SJSA1 (cell line): ENCODE measurements around the gene STEAP2. TPM values are rescaled to one million over a fixed set of nuclear protein-coding genes. Genes with fewer than 3 reads are reported as not detected.

ENCODE experiments used
- DNase-seq, 2 experiments: peaks; one replicate each; pipeline ENCODE4 v3.0.0-alpha.2; 2015 to 2020; ENCODE audit warnings: low spot score in 2 of 2, low read depth in 1 of 2
- H3K27ac ChIP-seq: fragments of 250-450 bp; sonication (Bioruptor Pico); 2 replicates; pipeline ENCODE4 v1.5.1; 2020; ENCODE audit warnings: mild to moderate bottlenecking, moderate library complexity
- H3K27me3 ChIP-seq: fragments of 250-450 bp; sonication (Bioruptor Pico); replicated peaks from 2 replicates; pipeline ENCODE4 v1.5.1; 2020; ENCODE audit warnings: mild to moderate bottlenecking, moderate library complexity
- H3K36me3 ChIP-seq: fragments of 250-450 bp; sonication (Bioruptor Pico); 2 replicates; pipeline ENCODE4 v1.5.1; 2020; ENCODE audit warnings: mild to moderate bottlenecking
- H3K4me1 ChIP-seq: fragments of 250-450 bp; sonication (Bioruptor Pico); replicated peaks from 2 replicates; pipeline ENCODE4 v1.6.1; 2021; ENCODE audit warnings: mild to moderate bottlenecking
- H3K4me3 ChIP-seq: fragments of 250-450 bp; sonication (Bioruptor Pico); 2 replicates; pipeline ENCODE4 v1.5.1; 2020; ENCODE audit warnings: mild to moderate bottlenecking
- H3K9me3 ChIP-seq: fragments of 250-450 bp; sonication (Bioruptor Pico); replicated peaks from 2 replicates; pipeline ENCODE4 v1.5.1; 2020; ENCODE audit warnings: mild to moderate bottlenecking
- total RNA-seq: library from RNA; depleted of rRNA; stranded (reverse); fragments of >200 nt; shearing (Covaris generic); gene quantifications from 2 replicates; pipeline ENCODE4 v1.2.3, GENCODE V29; 2014; rRNA removed

Gene STEAP2
- total RNA-seq, 1 experiment from 2014 or later: 3.3 TPM

- Histone ChIP-seq H3K4me1 (peaks cover 5% of the 10 kb centered on the region; the same call in 1 of the 2 replicates), H3K9me3 (no peaks in the 10 kb centered on the region), H3K36me3 (no peaks in the 10 kb centered on the region), H3K4me3 (no peak overlapping the region), H3K27ac (no peak overlapping the region), H3K27me3 (no peaks in the 10 kb centered on the region; the same call in 1 of the 2 replicates)
- DNase-seq: no peak
Observed at GRCh38 chr7:90276033-90276728, 64.6 kb downstream of the STEAP2 start.

Other genes starting within 250 kb of the STEAP2 start
- 8.3 and 14.2 TPM in 2 replicates for gene STEAP1, start 57.3 kb upstream of the STEAP2 start, total RNA-seq
- gene CFAP69, start 33.4 kb downstream of the STEAP2 start, total RNA-seq: 0.21 TPM in 1 of 2 replicates, not detected in the other
- gene FAM237B, start 109.6 kb downstream of the STEAP2 start, total RNA-seq: not detected in 2 replicates
- 13.2 and 15.2 TPM in 2 replicates for gene GTPBP10, start 135.0 kb downstream of the STEAP2 start, total RNA-seq
- gene CLDN12, start 191.7 kb downstream of the STEAP2 start, total RNA-seq: 13.8 and 36.5 TPM in 2 replicates